Activated naive CD4-positive, alpha-beta T cell (primary cell): ENCODE data around the gene SMYD4.
"Not testable (repeated sequence)": the region's sequence is repeated elsewhere in the genome, so short reads cannot be mapped to it uniquely, and the experiment has no call there.

Source experiments
- DNase-seq, 4 experiments: peaks; one replicate each; lab custom pipeline; 2025; lab: John Stamatoyannopoulos, UW

Gene SMYD4

GRCh38 chr17:1755827-1756262 lies 73.9 kb downstream of the SMYD4 start:
- no peak for DNase-seq

- DNase-seq: no peak
Observed at GRCh38 chr17:1755252-1755826, 74.4 kb downstream of the SMYD4 start.

- no peak for DNase-seq
Observed at GRCh38 chr17:1754430-1755112, 75.1 kb downstream of the SMYD4 start.

DNA sequence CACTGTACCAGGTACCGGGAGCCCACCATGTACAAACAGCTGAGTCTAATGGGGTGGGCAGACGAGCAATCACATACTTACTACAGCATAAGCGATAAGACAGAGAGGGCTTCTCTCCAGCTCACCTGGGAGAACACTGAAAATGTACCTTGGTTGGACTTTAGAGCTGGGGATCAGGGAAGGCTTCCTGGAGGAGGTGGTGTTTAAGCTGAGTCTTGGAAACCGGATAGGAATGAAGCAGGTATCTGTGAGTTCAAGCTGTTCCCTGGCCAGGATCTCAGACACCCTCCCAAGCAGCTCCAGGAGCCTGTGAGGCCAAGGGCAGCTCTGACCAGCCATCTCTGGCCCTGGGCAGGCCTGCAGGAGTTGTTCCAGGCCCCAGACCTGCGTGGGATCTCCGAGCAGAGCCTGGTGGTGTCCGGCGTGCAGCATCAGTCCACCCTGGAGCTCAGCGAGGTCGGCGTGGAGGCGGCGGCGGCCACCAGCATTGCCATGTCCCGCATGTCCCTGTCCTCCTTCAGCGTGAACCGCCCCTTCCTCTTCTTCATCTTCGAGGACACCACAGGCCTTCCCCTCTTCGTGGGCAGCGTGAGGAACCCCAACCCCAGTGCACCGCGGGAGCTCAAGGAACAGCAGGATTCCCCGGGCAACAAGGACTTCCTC lies 75.8 kb downstream of the SMYD4 start:
- no peak for DNase-seq

DNA sequence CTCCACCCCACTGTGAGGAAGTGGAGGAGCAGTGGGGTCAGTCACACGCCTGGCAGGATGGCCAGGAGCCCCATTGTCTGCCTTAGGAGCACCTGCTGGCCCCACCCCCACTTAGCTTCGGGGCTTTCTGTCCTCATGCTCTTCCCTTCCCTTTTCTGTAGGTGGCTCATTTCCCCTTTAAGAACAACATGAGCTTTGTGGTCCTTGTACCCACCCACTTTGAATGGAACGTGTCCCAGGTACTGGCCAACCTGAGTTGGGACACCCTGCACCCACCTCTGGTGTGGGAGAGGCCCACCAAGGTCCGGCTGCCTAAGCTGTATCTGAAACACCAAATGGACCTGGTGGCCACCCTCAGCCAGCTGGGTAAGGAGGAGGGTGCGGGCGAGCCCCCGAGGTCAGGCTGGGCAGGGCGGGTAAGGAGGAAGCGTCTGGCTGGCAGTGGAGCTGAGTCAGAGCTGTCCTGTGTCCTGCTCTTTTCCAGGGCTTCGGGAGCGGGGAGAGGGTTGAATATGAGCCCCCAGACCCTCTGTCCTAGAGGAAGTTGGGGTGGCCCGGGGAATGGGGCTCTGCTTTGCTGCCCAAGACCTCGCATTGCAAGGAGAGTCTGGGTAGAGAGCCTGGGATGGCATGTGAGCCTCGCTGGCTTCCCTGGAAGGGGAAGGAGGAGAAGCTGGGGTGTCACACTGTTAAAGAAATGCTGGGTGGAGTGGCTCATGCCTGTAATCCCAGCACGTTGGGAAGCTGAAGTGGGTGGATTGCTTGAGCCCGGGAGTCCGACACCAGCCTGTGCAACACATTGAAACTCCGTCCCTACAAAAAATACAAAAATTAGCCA lies 77.1 kb downstream of the SMYD4 start:
- no peak for DNase-seq

- no peak for DNase-seq
Observed at GRCh38 chr17:1750628-1751027, 79.1 kb downstream of the SMYD4 start.

- DNase-seq: no peak
Observed at GRCh38 chr17:1746975-1747543, 82.6 kb downstream of the SMYD4 start.

DNA sequence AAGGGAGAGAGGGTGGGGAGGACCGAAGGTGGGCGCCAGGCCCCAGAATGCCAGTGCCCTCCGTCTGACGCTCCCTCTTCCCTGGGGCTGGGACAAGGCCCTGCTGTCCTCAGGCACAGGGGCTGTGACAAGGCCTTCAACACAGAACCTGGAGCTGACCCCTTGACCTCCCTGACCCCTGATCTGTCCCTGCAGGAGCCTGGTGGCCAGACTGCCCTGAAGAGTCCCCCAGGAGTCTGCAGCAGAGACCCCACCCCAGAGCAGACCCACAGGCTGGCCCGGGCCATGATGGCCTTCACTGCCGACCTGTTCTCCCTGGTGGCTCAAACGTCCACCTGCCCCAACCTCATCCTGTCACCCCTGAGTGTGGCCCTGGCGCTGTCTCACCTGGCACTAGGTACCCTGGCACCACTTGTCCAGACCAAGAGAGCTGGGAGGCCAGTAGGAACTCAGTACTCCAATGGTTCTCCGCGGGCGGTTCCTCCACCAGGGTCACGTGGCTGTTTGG lies 84.1 kb downstream of the SMYD4 start:
- DNase-seq: no peak

- no peak for DNase-seq
Observed at GRCh38 chr17:1744551-1745512, 84.9 kb downstream of the SMYD4 start.

- no peak for DNase-seq
Observed at GRCh38 chr17:1743088-1743439, 86.6 kb downstream of the SMYD4 start.

- no peak for DNase-seq
Observed at GRCh38 chr17:1742371-1743087, 87.2 kb downstream of the SMYD4 start, which contains the start of gene SERPINF2. TSS of gene SERPINF2 (plus strand) at chr17:1742871. CDS start at chr17:1744996, 2,125 bp downstream.

DNA sequence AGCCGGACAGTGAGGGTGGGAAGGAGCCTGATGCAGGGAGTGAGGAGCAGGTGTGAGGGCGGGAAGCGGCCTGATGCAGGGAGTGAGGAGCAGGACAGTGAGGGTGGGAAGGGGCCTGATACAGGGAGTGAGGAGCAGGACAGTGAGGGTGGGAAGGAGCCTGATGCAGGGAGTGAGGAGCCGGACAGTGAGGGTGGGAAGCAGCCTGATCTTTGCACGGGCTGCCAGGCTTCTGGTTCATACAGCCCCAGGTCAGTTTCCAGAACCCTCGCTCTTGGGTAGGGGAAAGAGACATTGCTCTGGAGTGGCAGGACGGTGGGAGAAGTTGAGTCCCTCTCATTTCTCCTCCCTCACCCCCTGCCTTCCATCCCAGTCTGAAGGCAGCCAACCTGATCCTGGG lies 87.8 kb downstream of the SMYD4 start:
- not testable (repeated sequence) for DNase-seq

DNA sequence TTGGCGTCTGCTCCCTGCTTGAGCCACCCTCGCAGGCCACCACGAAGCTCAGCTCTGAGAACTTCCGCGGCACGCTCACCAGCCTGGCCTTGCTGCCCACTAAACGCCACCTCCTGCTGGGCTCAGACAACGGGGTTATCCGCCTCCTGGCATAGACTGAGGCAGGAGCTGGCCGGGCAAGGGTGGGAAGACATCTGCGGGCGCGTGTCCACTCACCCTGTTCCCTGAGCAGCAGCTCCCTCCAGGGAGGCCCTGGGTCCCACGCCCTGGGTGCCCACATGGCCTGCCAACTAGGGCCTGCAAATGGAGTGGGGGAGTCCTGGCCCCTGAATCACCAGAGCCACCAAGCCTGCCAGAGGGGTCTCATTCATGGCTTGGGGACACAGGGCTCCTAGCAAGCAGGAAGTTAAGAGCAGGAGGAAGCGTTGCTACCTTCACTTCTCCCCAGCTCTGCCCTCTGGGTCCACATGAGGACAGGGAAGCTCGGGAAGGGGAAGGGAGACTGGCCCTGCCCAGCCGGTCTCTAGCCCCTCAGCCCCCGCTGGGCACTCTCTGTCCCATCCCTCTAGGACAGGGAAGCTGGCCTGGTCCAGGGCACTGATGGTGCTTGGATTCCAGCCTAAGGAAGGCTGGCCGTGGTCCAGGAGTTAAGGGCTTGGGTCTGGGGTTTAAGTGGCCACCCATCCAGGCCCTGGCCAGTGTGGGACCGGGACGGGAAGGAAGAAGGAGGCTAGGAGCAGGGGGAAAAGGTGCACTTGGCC lies 92.0 kb downstream of the SMYD4 start:
- DNase-seq: no peak

- no peak for DNase-seq
Observed at GRCh38 chr17:1736348-1737281, 93.1 kb downstream of the SMYD4 start.

- DNase-seq: no peak
Observed at GRCh38 chr17:1735834-1736347, 93.8 kb downstream of the SMYD4 start.

- no peak for DNase-seq
Observed at GRCh38 chr17:1735418-1735817, 94.3 kb downstream of the SMYD4 start.

DNA sequence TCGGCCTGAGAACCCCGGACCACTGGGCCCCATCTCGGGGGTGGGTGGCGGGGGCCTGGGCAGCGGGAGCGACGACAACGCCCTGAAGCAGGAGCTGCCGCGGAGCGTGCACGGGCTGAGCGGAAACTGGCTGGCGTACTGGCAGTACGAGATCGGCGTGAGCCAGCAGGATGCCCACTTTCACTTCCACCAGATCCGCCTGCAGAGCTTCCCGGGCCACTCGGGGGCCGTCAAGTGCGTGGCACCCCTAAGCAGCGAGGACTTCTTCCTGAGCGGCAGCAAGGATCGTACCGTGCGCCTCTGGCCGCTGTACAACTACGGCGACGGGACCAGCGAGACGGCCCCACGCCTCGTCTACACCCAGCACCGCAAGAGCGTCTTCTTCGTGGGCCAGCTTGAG lies 95.9 kb downstream of the SMYD4 start:
- DNase-seq: no peak

DNA sequence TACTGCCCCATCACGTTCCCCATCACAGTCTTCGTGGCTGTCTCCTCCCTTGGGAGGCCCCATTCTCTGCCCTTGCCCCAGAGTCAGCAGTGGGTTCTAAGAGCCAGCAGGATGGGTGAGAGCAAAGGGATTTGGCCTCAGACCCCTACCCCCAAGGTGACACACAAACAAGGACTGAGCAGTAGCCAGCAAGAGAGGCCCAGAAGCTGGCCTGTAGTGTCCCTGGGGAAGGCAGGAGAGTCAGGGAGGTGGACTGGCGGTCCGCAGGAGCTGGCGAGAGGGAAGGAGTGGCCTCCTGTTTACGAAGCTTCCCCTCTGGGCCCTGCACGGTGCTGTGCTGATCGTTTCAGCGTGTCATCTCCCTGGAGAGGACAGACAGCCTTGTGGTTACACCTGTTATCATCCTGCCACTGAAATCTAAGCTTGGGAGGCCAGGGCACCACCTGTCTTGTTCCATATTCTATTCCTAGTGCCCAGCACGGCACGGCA lies 96.8 kb downstream of the SMYD4 start:
- no peak for DNase-seq
